Measurements from ENCODE around the gene OR51I1. TPM values are rescaled to one million over a fixed set of nuclear protein-coding genes. Genes with fewer than 3 reads are reported as not detected.

OR51I1 gene
- polyA plus RNA-seq, 1 donor: not detected

Other genes starting within 250 kb of the OR51I1 start
- gene OR51V1, start 240.8 kb downstream of the OR51I1 start, polyA plus RNA-seq (ENCODE audit: insufficient read length): not detected
- gene HBB, start 214.4 kb downstream of the OR51I1 start, polyA plus RNA-seq (ENCODE audit: insufficient read length): 98.9 TPM
- 0.38 TPM for gene HBD, start 207.0 kb downstream of the OR51I1 start, polyA plus RNA-seq (ENCODE audit: insufficient read length)
- 313 TPM for gene HBG1, start 191.7 kb downstream of the OR51I1 start, polyA plus RNA-seq (ENCODE audit: insufficient read length)
- gene HBG2, start 186.7 kb downstream of the OR51I1 start, polyA plus RNA-seq (ENCODE audit: insufficient read length): 1,458 TPM
- gene HBE1, start 171.6 kb downstream of the OR51I1 start, polyA plus RNA-seq (ENCODE audit: insufficient read length): 10.4 TPM
- gene OR51B4, start 139.6 kb downstream of the OR51I1 start, polyA plus RNA-seq (ENCODE audit: insufficient read length): 0.35 TPM
- gene OR51B2, start 117.2 kb downstream of the OR51I1 start, polyA plus RNA-seq (ENCODE audit: insufficient read length): not detected
- gene OR51B5, start 98.0 kb downstream of the OR51I1 start, polyA plus RNA-seq (ENCODE audit: insufficient read length): 0.20 TPM
- gene OR51B6, start 90.0 kb downstream of the OR51I1 start, polyA plus RNA-seq (ENCODE audit: insufficient read length): not detected
- 0.15 TPM for gene OR51M1, start 57.7 kb downstream of the OR51I1 start, polyA plus RNA-seq (ENCODE audit: insufficient read length)
- gene OR51Q1, start 19.4 kb downstream of the OR51I1 start, polyA plus RNA-seq (ENCODE audit: insufficient read length): not detected
- gene OR51I2, start 7.8 kb upstream of the OR51I1 start, polyA plus RNA-seq (ENCODE audit: insufficient read length): not detected
- 0.13 TPM for gene OR52D1, start 47.2 kb upstream of the OR51I1 start, polyA plus RNA-seq (ENCODE audit: insufficient read length)
- not detected for gene UBQLN3, start 68.4 kb upstream of the OR51I1 start, polyA plus RNA-seq (ENCODE audit: insufficient read length)
- gene UBQLNL, start 75.2 kb upstream of the OR51I1 start, polyA plus RNA-seq (ENCODE audit: insufficient read length): 1.4 TPM
- 0.13 TPM for gene OR52H1, start 107.0 kb upstream of the OR51I1 start, polyA plus RNA-seq (ENCODE audit: insufficient read length)
- gene OR52B6, start 139.4 kb upstream of the OR51I1 start, polyA plus RNA-seq (ENCODE audit: insufficient read length): 0.23 TPM
- gene TRIM6, start 155.1 kb upstream of the OR51I1 start, polyA plus RNA-seq (ENCODE audit: insufficient read length): 61.8 TPM
- gene TRIM34, start 183.5 kb upstream of the OR51I1 start, polyA plus RNA-seq (ENCODE audit: insufficient read length): 11.7 TPM
- 55.8 TPM for gene TRIM5, start 243.6 kb upstream of the OR51I1 start, polyA plus RNA-seq (ENCODE audit: insufficient read length)
- gene TRIM22, start 248.3 kb upstream of the OR51I1 start, polyA plus RNA-seq (ENCODE audit: insufficient read length): 9.9 TPM